HepG2 (cell line): ENCODE measurements around the gene ANKS4B. TPM values are rescaled to one million over a fixed set of nuclear protein-coding genes. Genes with fewer than 3 reads are reported as not detected.
A peak's percentile ranks its signal among the peaks of the same experiment; 100 is the strongest.

Experiments
- DR1 ChIP-seq: sonication (generic); formaldehyde crosslinking; IDR thresholded peaks from 2 replicates; pipeline ENCODE4 v1.8.0; 2021; ENCODE audit warnings: mild to moderate bottlenecking, missing genetic modification reagents, inconsistent platforms
- FOXA1 ChIP-seq, 2 experiments: fragments of 450-650 bp in 1 of 2; sonication (generic) in 1 of 2; formaldehyde crosslinking in 1 of 2; IDR thresholded peaks; 2 replicates each; pipeline versions ENCODE4 v1.4.0 to v1.6.1; 2016 to 2020; ENCODE audit warnings: missing genetic modification reagents in 1 of 2
- HOXA9 ChIP-seq: sonication (generic); formaldehyde crosslinking; IDR thresholded peaks from 2 replicates; pipeline ENCODE4 v1.8.1; 2022; ENCODE audit warnings: missing genetic modification reagents, mild to moderate bottlenecking, moderate library complexity, borderline replicate concordance
- MAFF ChIP-seq: IDR thresholded peaks from 2 replicates; pipeline ENCODE4 v1.6.1; 2011; ENCODE audit warnings: low read depth, low read length, improper control_type of control experiment
- MIER3 ChIP-seq: IDR thresholded peaks from 2 replicates; pipeline ENCODE4 v1.6.1; 2016; ENCODE audit warnings: missing compliant biosample characterization, borderline replicate concordance
- NFKB2 ChIP-seq: sonication (generic); formaldehyde crosslinking; IDR thresholded peaks from 2 replicates; pipeline ENCODE4 v1.4.0; 2020; ENCODE audit warnings: missing genetic modification reagents, borderline replicate concordance
- SRSF1 ChIP-seq: fragments of 200-400 bp; formaldehyde crosslinking; optimal IDR thresholded peaks from 2 replicates; pipeline ENCODE3; 2017; ENCODE audit warnings: mild to moderate bottlenecking, low read depth, low read length, moderate library complexity
- ZNF362 ChIP-seq: sonication (generic); formaldehyde crosslinking; IDR thresholded peaks from 2 replicates; pipeline ENCODE4 v1.4.0; 2020; ENCODE audit warnings: missing genetic modification reagents, mild to moderate bottlenecking, borderline replicate concordance
- ZNF740 ChIP-seq: sonication (generic); formaldehyde crosslinking; IDR thresholded peaks from 2 replicates; pipeline ENCODE4 v1.4.0; 2020; ENCODE audit warnings: missing genetic modification reagents
- polyA plus RNA-seq, 8 experiments: library from polyadenylated mRNA; depleted of rRNA in 3 of 8; stranded (reverse) in 7 of 8; unstranded in 1 of 8; fragments of >200 nt; fragmentation: Illumina TruSeq in 4 of 8; extraction: Trizol in 4 of 8; gene quantifications; 2 replicates each; pipeline versions ENCODE4 v1.2.1 to v1.2.3, GENCODE V29; 2011 to 2016; ENCODE audit warnings: low read depth in 4 of 8, missing spikeins in 1 of 8, mixed read lengths in 1 of 8; ENCODE audit not compliant: insufficient read depth in 1 of 8
- total RNA-seq, 5 experiments: library from RNA; depleted of rRNA; stranded (reverse); fragments of >200 nt; fragmentation: Illumina TruSeq; extraction: Trizol; gene quantifications; 2 replicates each; pipeline ENCODE4 v1.2.3, GENCODE V29; 2016; ENCODE audit warnings: low read depth in 1 of 5
- TF ChIP-seq, protein P1 (sequence below): sonication (generic); formaldehyde crosslinking; IDR thresholded peaks from one replicate; pipeline ENCODE4 v1.5.1; 2020; ENCODE audit warnings: mild to moderate bottlenecking, missing genetic modification reagents; ENCODE audit errors: not compliant biosample characterization
- TF ChIP-seq, protein P2 (sequence below): sonication (generic); formaldehyde crosslinking; IDR thresholded peaks from 2 replicates; pipeline ENCODE4 v1.8.0; 2022; ENCODE audit warnings: missing genetic modification reagents, low read depth, mild to moderate bottlenecking, borderline replicate concordance
- TF ChIP-seq, protein P3 (sequence below): conservative IDR thresholded peaks from 2 replicates; pipeline ENCODE4 v1.6.1; 2018; ENCODE audit warnings: missing genetic modification reagents
- TF ChIP-seq, protein P4 (sequence below): IDR thresholded peaks from 2 replicates; pipeline ENCODE4 v1.6.1; 2016; ENCODE audit warnings: missing compliant biosample characterization, missing genetic modification reagents, borderline replicate concordance

ANKS4B gene
- total and polyA plus RNA-seq, 2 of the 13 experiments (the other 11 are each of a cell fraction or from before 2014, with no cell fraction given), result 6.5 to 30.0 TPM

DNA sequence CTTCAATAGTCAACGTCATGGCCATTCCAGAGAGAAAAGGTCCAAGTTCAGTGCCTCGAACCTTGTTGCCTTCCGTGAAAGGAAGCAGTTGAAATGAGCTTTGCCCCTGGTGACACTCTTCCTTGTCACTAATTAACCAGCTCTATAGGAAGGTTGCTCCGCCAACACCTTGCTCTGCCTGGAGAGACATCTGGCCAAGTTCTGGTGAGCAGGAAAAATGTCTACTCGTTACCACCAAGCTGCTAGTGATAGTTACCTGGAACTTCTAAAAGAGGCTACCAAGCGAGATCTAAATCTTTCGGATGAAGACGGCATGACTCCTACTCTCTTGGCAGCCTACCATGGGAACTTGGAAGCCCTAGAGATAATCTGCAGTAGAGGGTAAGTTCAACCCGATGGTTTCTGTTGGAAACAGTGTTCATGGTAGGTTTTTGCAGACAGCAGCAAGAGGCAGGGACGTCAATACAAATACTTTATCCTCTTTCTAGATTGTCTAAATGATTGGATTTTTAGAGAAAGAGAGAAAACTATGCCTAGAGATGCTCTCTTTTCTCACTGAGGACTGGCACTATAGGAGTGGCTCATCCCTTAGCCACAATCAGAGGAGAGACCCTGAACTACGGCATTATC, at the start of gene ANKS4B (continued):
- no peak for TF ChIP-seq ZNF740 (CRISPR knock-in tag)
- TF ChIP-seq, protein P1, sequence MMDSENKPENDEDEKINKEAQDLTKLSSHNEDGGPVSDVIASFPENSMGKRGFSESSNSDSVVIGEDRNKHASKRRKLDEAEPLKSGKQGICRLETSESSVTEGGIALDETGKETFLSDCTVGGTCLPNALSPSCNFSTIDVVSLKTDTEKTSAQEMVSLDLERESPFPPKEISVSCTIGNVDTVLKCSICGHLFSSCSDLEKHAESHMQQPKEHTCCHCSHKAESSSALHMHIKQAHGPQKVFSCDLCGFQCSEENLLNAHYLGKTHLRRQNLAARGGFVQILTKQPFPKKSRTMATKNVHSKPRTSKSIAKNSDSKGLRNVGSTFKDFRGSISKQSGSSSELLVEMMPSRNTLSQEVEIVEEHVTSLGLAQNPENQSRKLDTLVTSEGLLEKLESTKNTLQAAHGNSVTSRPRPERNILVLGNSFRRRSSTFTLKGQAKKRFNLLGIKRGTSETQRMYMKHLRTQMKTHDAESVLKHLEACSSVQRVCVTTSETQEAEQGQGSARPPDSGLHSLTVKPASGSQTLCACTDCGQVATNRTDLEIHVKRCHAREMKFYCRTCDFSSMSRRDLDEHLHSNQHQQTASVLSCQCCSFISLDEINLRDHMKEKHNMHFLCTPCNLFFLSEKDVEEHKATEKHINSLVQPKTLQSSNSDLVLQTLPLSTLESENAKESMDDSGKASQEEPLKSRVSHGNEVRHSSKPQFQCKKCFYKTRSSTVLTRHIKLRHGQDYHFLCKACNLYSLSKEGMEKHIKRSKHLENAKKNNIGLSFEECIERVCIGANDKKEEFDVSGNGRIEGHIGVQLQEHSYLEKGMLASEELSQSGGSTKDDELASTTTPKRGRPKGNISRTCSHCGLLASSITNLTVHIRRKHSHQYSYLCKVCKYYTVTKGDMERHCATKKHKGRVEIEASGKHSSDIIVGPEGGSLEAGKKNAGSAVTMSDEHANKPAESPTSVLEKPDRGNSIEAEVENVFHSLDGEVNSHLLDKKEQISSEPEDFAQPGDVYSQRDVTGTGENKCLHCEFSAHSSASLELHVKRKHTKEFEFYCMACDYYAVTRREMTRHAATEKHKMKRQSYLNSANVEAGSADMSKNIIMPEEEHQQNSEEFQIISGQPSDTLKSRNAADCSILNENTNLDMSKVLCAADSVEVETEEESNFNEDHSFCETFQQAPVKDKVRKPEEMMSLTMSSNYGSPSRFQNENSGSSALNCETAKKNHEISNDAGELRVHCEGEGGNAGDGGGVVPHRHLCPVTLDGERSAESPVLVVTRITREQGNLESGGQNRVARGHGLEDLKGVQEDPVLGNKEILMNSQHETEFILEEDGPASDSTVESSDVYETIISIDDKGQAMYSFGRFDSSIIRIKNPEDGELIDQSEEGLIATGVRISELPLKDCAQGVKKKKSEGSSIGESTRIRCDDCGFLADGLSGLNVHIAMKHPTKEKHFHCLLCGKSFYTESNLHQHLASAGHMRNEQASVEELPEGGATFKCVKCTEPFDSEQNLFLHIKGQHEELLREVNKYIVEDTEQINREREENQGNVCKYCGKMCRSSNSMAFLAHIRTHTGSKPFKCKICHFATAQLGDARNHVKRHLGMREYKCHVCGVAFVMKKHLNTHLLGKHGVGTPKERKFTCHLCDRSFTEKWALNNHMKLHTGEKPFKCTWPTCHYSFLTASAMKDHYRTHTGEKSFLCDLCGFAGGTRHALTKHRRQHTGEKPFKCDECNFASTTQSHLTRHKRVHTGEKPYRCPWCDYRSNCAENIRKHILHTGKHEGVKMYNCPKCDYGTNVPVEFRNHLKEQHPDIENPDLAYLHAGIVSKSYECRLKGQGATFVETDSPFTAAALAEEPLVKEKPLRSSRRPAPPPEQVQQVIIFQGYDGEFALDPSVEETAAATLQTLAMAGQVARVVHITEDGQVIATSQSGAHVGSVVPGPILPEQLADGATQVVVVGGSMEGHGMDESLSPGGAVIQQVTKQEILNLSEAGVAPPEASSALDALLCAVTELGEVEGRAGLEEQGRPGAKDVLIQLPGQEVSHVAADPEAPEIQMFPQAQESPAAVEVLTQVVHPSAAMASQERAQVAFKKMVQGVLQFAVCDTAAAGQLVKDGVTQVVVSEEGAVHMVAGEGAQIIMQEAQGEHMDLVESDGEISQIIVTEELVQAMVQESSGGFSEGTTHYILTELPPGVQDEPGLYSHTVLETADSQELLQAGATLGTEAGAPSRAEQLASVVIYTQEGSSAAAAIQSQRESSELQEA (CRISPR knock-in tag), result no peak
- TF ChIP-seq MIER3 (CRISPR knock-in tag), result peak; percentile 97; the same call in 1 of the 2 replicates
- no peak for TF ChIP-seq HOXA9
- TF ChIP-seq, protein P2, sequence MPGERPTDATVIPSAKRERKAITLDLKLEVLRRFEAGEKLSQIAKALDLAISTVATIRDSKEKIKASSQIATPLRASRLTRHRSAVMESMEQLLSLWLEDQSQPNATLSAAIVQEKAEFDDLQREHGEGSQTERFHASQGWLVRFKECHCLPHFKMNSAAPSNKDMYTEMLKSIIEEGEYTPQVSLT (CRISPR knock-in tag), result no peak
- TF ChIP-seq ZNF362 (CRISPR knock-in tag), result peak; percentile 78; the same call in 1 of the 2 replicates
- TF ChIP-seq NFKB2 (CRISPR knock-in tag), result no peak
- no peak for TF ChIP-seq MAFF
- TF ChIP-seq DR1, result peak; percentile 51; the same call in 1 of the 2 replicates
- no peak for TF ChIP-seq SRSF1
- TF ChIP-seq, protein P3, sequence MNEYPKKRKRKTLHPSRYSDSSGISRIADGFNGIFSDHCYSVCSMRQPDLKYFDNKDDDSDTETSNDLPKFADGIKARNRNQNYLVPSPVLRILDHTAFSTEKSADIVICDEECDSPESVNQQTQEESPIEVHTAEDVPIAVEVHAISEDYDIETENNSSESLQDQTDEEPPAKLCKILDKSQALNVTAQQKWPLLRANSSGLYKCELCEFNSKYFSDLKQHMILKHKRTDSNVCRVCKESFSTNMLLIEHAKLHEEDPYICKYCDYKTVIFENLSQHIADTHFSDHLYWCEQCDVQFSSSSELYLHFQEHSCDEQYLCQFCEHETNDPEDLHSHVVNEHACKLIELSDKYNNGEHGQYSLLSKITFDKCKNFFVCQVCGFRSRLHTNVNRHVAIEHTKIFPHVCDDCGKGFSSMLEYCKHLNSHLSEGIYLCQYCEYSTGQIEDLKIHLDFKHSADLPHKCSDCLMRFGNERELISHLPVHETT (CRISPR knock-in tag), result peak; percentile 61; the same call in 1 of the 2 replicates
- TF ChIP-seq, protein P4, sequence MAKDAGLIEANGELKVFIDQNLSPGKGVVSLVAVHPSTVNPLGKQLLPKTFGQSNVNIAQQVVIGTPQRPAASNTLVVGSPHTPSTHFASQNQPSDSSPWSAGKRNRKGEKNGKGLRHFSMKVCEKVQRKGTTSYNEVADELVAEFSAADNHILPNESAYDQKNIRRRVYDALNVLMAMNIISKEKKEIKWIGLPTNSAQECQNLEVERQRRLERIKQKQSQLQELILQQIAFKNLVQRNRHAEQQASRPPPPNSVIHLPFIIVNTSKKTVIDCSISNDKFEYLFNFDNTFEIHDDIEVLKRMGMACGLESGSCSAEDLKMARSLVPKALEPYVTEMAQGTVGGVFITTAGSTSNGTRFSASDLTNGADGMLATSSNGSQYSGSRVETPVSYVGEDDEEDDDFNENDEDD, result no peak
- no peak for TF ChIP-seq FOXA1 (IDR thresholded peaks at IDR 0.05)
- TF ChIP-seq FOXA1 (CRISPR knock-in tag; IDR thresholded peaks at IDR 0.05), result peak; percentile 73
